ENCODE results near the gene IER3. TPM values are rescaled to one million over a fixed set of nuclear protein-coding genes. Genes with fewer than 3 reads are reported as not detected.

The IER3 gene
- total and polyA plus RNA-seq, 9 of the 15 experiments (the other 6 are each of a cell fraction or from before 2014, with no cell fraction given): 1.5 to 30.0 (median 11.5) TPM

DNA sequence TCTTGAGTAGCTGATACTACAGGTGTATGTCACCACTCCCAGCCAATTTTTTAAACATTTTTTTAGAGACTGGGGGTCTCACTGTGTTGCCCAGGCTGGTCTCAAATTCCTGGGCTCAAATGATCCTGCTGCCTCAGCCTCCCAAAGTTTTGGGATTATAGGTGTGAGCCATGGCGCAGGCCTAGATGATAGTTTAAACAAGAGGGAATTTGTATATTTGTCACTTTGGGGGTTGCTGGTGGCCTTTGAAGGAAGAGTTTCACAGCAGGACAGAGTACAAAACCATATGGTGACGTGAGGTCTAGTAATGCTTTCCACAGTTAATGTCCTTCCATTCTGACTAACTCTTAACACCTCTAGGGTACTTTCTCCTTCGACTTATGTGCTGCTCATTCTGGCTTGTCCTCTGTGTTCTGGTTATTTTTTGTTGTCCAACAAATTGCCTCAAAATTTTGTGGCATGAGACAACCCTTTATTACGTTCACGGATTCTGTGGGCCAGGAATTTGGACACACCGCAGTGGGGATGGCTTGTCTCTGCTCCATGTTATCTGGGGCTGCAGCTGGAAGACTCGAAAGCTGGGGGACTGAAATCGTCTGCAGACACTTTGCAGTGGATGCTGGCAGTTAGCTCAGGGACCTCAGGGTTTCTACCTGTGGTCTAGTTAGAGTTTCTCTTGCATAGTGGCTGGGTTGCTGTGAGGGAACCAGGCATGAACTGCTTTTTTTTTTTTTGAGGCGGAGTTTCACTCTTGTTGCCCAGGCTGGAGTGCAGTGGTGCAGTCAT is 23.0 kb upstream of the IER3 start (continued):
- TF ChIP-seq, protein P1, sequence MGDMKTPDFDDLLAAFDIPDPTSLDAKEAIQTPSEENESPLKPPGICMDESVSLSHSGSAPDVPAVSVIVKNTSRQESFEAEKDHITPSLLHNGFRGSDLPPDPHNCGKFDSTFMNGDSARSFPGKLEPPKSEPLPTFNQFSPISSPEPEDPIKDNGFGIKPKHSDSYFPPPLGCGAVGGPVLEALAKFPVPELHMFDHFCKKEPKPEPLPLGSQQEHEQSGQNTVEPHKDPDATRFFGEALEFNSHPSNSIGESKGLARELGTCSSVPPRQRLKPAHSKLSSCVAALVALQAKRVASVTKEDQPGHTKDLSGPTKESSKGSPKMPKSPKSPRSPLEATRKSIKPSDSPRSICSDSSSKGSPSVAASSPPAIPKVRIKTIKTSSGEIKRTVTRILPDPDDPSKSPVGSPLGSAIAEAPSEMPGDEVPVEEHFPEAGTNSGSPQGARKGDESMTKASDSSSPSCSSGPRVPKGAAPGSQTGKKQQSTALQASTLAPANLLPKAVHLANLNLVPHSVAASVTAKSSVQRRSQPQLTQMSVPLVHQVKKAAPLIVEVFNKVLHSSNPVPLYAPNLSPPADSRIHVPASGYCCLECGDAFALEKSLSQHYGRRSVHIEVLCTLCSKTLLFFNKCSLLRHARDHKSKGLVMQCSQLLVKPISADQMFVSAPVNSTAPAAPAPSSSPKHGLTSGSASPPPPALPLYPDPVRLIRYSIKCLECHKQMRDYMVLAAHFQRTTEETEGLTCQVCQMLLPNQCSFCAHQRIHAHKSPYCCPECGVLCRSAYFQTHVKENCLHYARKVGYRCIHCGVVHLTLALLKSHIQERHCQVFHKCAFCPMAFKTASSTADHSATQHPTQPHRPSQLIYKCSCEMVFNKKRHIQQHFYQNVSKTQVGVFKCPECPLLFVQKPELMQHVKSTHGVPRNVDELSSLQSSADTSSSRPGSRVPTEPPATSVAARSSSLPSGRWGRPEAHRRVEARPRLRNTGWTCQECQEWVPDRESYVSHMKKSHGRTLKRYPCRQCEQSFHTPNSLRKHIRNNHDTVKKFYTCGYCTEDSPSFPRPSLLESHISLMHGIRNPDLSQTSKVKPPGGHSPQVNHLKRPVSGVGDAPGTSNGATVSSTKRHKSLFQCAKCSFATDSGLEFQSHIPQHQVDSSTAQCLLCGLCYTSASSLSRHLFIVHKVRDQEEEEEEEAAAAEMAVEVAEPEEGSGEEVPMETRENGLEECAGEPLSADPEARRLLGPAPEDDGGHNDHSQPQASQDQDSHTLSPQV (IDR thresholded peaks at IDR 0.05): peak; percentile 89
- 0 out of 2 replicates have a peak, but pooled peaks have one; percentile 29 for TF ChIP-seq CREM (IDR thresholded peaks at IDR 0.05; ENCODE audit: low read depth)
- no peak for TF ChIP-seq TOE1 (IDR thresholded peaks at IDR 0.05; ENCODE audit: borderline replicate concordance)
- 0 out of 2 replicates have a peak, but pooled peaks have one; percentile 47 for TF ChIP-seq TOE1 (CRISPR knock-in tag; IDR thresholded peaks at IDR 0.05; ENCODE audit: borderline replicate concordance, low read depth)
- peak; percentile 30 for TF ChIP-seq TAF1 (IDR thresholded peaks at IDR 0.05; ENCODE audit: control insufficient read depth, extremely low read depth, insufficient read depth, low read length, severe bottlenecking)
- TF ChIP-seq CBFA2T3 (IDR thresholded peaks at IDR 0.05): peak; percentile 91
- TF ChIP-seq SIX5 (IDR thresholded peaks at IDR 0.05; ENCODE audit: borderline replicate concordance in 1 of 2, insufficient read depth in 1 of 2, low read depth in 1 of 2, low read length in 2 of 2): no peak
- TF ChIP-seq, protein P2, sequence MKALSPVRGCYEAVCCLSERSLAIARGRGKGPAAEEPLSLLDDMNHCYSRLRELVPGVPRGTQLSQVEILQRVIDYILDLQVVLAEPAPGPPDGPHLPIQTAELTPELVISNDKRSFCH (CRISPR knock-in tag; IDR thresholded peaks at IDR 0.05): no peak
- TF ChIP-seq, protein P2 (tag; IDR thresholded peaks at IDR 0.05): peak; percentile 62; the same call in 1 of the 2 replicates
- no peak for TF ChIP-seq BMI1 (IDR thresholded peaks at IDR 0.05; ENCODE audit: low read length)
- TF ChIP-seq, protein P3, sequence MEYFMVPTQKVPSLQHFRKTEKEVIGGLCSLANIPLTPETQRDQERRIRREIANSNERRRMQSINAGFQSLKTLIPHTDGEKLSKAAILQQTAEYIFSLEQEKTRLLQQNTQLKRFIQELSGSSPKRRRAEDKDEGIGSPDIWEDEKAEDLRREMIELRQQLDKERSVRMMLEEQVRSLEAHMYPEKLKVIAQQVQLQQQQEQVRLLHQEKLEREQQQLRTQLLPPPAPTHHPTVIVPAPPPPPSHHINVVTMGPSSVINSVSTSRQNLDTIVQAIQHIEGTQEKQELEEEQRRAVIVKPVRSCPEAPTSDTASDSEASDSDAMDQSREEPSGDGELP (CRISPR knock-in tag; IDR thresholded peaks at IDR 0.05; ENCODE audit: borderline replicate concordance): peak; percentile 68
- peak; percentile 75; the same call in 1 of the 2 replicates for TF ChIP-seq FOXK1 (CRISPR knock-in tag; IDR thresholded peaks at IDR 0.05; ENCODE audit: borderline replicate concordance)
- TF ChIP-seq, protein P4, sequence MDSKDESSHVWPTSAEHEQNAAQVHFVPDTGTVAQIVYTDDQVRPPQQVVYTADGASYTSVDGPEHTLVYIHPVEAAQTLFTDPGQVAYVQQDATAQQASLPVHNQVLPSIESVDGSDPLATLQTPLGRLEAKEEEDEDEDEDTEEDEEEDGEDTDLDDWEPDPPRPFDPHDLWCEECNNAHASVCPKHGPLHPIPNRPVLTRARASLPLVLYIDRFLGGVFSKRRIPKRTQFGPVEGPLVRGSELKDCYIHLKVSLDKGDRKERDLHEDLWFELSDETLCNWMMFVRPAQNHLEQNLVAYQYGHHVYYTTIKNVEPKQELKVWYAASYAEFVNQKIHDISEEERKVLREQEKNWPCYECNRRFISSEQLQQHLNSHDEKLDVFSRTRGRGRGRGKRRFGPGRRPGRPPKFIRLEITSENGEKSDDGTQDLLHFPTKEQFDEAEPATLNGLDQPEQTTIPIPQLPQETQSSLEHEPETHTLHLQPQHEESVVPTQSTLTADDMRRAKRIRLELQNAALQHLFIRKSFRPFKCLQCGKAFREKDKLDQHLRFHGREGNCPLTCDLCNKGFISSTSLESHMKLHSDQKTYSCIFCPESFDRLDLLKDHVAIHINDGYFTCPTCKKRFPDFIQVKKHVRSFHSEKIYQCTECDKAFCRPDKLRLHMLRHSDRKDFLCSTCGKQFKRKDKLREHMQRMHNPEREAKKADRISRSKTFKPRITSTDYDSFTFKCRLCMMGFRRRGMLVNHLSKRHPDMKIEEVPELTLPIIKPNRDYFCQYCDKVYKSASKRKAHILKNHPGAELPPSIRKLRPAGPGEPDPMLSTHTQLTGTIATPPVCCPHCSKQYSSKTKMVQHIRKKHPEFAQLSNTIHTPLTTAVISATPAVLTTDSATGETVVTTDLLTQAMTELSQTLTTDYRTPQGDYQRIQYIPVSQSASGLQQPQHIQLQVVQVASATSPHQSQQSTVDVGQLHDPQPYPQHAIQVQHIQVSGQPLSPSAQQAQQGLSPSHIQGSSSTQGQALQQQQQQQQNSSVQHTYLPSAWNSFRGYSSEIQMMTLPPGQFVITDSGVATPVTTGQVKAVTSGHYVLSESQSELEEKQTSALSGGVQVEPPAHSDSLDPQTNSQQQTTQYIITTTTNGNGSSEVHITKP (IDR thresholded peaks at IDR 0.05; ENCODE audit: partially characterized antibody): peak; percentile 53
- TF ChIP-seq SMAD4 (CRISPR knock-in tag; conservative IDR thresholded peaks at IDR 0.05): peak; percentile 79
- peak; percentile 10; the same call in 1 of the 2 replicates for TF ChIP-seq ZNF263 (CRISPR knock-in tag; IDR thresholded peaks at IDR 0.05; ENCODE audit: borderline replicate concordance)
- TF ChIP-seq ZSCAN29 (IDR thresholded peaks at IDR 0.05): no peak
- peak; percentile 73 for TF ChIP-seq PML (IDR thresholded peaks at IDR 0.05; ENCODE audit: low read length)
- peak; percentile 39; the same call in 1 of the 2 replicates for TF ChIP-seq LCOR (CRISPR knock-in tag; IDR thresholded peaks at IDR 0.05)
